Subcutaneous abdominal adipose tissue (tissue), 5 donors: ENCODE measurements around the gene GMCL2.

Source experiments
- H3K27ac ChIP-seq: one replicate; pipeline ENCODE4 v1.7.0; 2013; ENCODE audit warnings: low read depth, mild to moderate bottlenecking, inconsistent platforms, low read length, moderate library complexity
- H3K27me3 ChIP-seq, 5 donors: one replicate each; pipeline ENCODE4 v1.7.0; 2013; ENCODE audit warnings: low read length in 5 of 5, inconsistent platforms in 1 of 5; ENCODE audit not compliant: control insufficient read depth in 5 of 5, insufficient read depth in 4 of 5
- H3K36me3 ChIP-seq, 5 donors: one replicate each; pipeline ENCODE4 v1.7.0; 2013; ENCODE audit warnings: low read length in 5 of 5; ENCODE audit not compliant: control insufficient read depth in 5 of 5, insufficient read depth in 5 of 5
- H3K4me1 ChIP-seq, 5 donors: one replicate each; pipeline ENCODE4 v1.7.0; 2013; ENCODE audit warnings: low read length in 5 of 5, mild to moderate bottlenecking in 3 of 5, moderate library complexity in 1 of 5; ENCODE audit not compliant: control insufficient read depth in 5 of 5, insufficient read depth in 5 of 5
- H3K4me3 ChIP-seq, 5 donors: one replicate each; pipeline ENCODE4 v1.7.0; 2013; ENCODE audit warnings: low read length in 5 of 5, low read depth in 1 of 5
- H3K9ac ChIP-seq, 5 donors: one replicate each; pipeline ENCODE4 v1.7.0; 2013; ENCODE audit warnings: low read length in 5 of 5, mild to moderate bottlenecking in 4 of 5, moderate library complexity in 3 of 5
- H3K9me3 ChIP-seq, 5 donors: one replicate each; pipeline ENCODE4 v1.7.0; 2013; ENCODE audit warnings: low read length in 5 of 5; ENCODE audit not compliant: control insufficient read depth in 5 of 5
- donor health status: healthy.
- donor health status: healthy.
- donor health status: healthy.
- donor health status: healthy.
- donor health status: healthy.

Gene GMCL2

GRCh38 chr5:178192244-178192643, 5.1 kb upstream of the GMCL2 start:
- Histone ChIP-seq H3K4me3 (no peak overlapping the region), H3K9ac (no peak overlapping the region), H3K36me3 (no peaks in the 10 kb centered on the region), H3K9me3 (no peaks in the 10 kb centered on the region), H3K27me3 (peaks cover 7 to 17% (median 8%) of the 10 kb centered on the region in 5 donors), H3K4me1 (no peaks in the 10 kb centered on the region), H3K27ac (no peak overlapping the region)

GRCh38 chr5:178191661-178192060, 4.5 kb upstream of the GMCL2 start:
- no peaks in the 10 kb centered on the region for H3K36me3 ChIP-seq
- no peaks in the 10 kb centered on the region for H3K4me1 ChIP-seq
- no peak overlapping the region for H3K27ac ChIP-seq
- H3K4me3 ChIP-seq = no peak overlapping the region
- peaks cover 7 to 17% (median 8%) of the 10 kb centered on the region in 5 donors for H3K27me3 ChIP-seq
- H3K9ac ChIP-seq = no peak overlapping the region
- no peaks in the 10 kb centered on the region for H3K9me3 ChIP-seq

- Histone ChIP-seq H3K36me3 (no peaks in the 10 kb centered on the region), H3K27me3 (peaks cover 7 to 14% (median 8%) of the 10 kb centered on the region in 5 donors), H3K9me3 (no peaks in the 10 kb centered on the region), H3K4me1 (no peaks in the 10 kb centered on the region), H3K4me3 (no peak overlapping the region), H3K27ac (no peak overlapping the region), H3K9ac (no peak overlapping the region)
Observed at GRCh38 chr5:178189433-178189832, 2.3 kb upstream of the GMCL2 start.

- no peaks in the 10 kb centered on the region for H3K9me3 ChIP-seq
- H3K4me3 ChIP-seq = no peak overlapping the region
- no peaks in the 10 kb centered on the region for H3K36me3 ChIP-seq
- peaks cover 0 to 2% (median 0%) of the 10 kb centered on the region in 5 donors for H3K27me3 ChIP-seq
- no peaks in the 10 kb centered on the region for H3K4me1 ChIP-seq
- H3K27ac ChIP-seq = no peak overlapping the region
- H3K9ac ChIP-seq = no peak overlapping the region
Observed at GRCh38 chr5:178186427-178186826, 744 bp downstream of the GMCL2 start.

- Histone ChIP-seq H3K4me1 (no peaks in the 10 kb centered on the region), H3K9me3 (peaks cover 0 to 3% (median 0%) of the 10 kb centered on the region in 5 donors), H3K27ac (no peak overlapping the region), H3K36me3 (no peaks in the 10 kb centered on the region), H3K4me3 (no peak overlapping the region), H3K27me3 (peaks cover 0 to 10% (median 2%) of the 10 kb centered on the region in 5 donors), H3K9ac (no peak overlapping the region)
Observed at GRCh38 chr5:178182158-178182876, 4.9 kb downstream of the GMCL2 start.

- Histone ChIP-seq H3K9ac (no peak overlapping the region), H3K4me3 (no peak overlapping the region), H3K27ac (no peak overlapping the region), H3K36me3 (no peaks in the 10 kb centered on the region), H3K4me1 (no peaks in the 10 kb centered on the region), H3K9me3 (peaks cover 0 to 3% (median 0%) of the 10 kb centered on the region in 5 donors), H3K27me3 (peaks cover 0 to 10% (median 2%) of the 10 kb centered on the region in 5 donors)
Observed at GRCh38 chr5:178180141-178180863, 6.9 kb downstream of the GMCL2 start.

GRCh38 chr5:178177569-178177968, 9.6 kb downstream of the GMCL2 start:
- Histone ChIP-seq H3K36me3 (no peaks in the 10 kb centered on the region), H3K9ac (no peak overlapping the region), H3K27me3 (peaks cover 0 to 10% (median 2%) of the 10 kb centered on the region in 5 donors), H3K27ac (no peak overlapping the region), H3K4me1 (no peaks in the 10 kb centered on the region), H3K4me3 (no peak overlapping the region), H3K9me3 (peaks cover 0 to 3% (median 0%) of the 10 kb centered on the region in 5 donors)

- H3K9ac ChIP-seq = no peak overlapping the region
- H3K9me3 ChIP-seq = peaks cover 0 to 3% (median 0%) of the 10 kb centered on the region in 5 donors
- H3K27me3 ChIP-seq = peaks cover 0 to 10% (median 2%) of the 10 kb centered on the region in 5 donors
- H3K36me3 ChIP-seq = no peaks in the 10 kb centered on the region
- H3K27ac ChIP-seq = no peak overlapping the region
- no peak overlapping the region for H3K4me3 ChIP-seq
- no peaks in the 10 kb centered on the region for H3K4me1 ChIP-seq
Observed at GRCh38 chr5:178176791-178177190, 10.4 kb downstream of the GMCL2 start.

GRCh38 chr5:178174456-178174855, 12.7 kb downstream of the GMCL2 start:
- Histone ChIP-seq H3K27ac (no peak overlapping the region), H3K9ac (no peak overlapping the region), H3K4me1 (no peaks in the 10 kb centered on the region), H3K4me3 (no peak overlapping the region), H3K9me3 (peaks cover 0 to 2% (median 0%) of the 10 kb centered on the region in 5 donors), H3K27me3 (peaks cover 0 to under 1% (median 0%) of the 10 kb centered on the region in 5 donors), H3K36me3 (no peaks in the 10 kb centered on the region)

GRCh38 chr5:178170455-178170854, 16.7 kb downstream of the GMCL2 start:
- Histone ChIP-seq H3K9ac (no peak overlapping the region), H3K4me1 (no peaks in the 10 kb centered on the region), H3K27me3 (peaks cover 0 to 8% (median 5%) of the 10 kb centered on the region in 5 donors), H3K9me3 (no peaks in the 10 kb centered on the region), H3K4me3 (no peak overlapping the region), H3K36me3 (no peaks in the 10 kb centered on the region), H3K27ac (no peak overlapping the region)
